HEK293T (cell line): Measurements from ENCODE around the gene TJP1.

Source experiments
- CTCF ChIA-PET: fragments of 350-600 bp; formaldehyde crosslinking; extraction: SDS; loops from one replicate; lab custom pipeline; 2021; ENCODE audit warnings: antibody characterized with exemption, inconsistent platforms; lab: Yijun Ruan, JAX
- POLR2A ChIA-PET: fragments of 350-600 bp; formaldehyde crosslinking; extraction: SDS; loops from one replicate; lab custom pipeline; 2020; ENCODE audit warnings: antibody characterized with exemption, inconsistent platforms; lab: Yijun Ruan, JAX
- DNase-seq: peaks from one replicate; pipeline ENCODE4 v3.0.0; 2012; ENCODE audit warnings: mixed read lengths; ENCODE audit errors: extremely low spot score
- ARNT ChIP-seq: fragments of 450-650 bp; IDR thresholded peaks from 2 replicates; pipeline ENCODE4 v1.6.1; 2017; ENCODE audit warnings: mild to moderate bottlenecking
- BHLHE40 ChIP-seq: fragments of 450-650 bp; IDR thresholded peaks from 2 replicates; pipeline ENCODE4 v1.6.1; 2016; ENCODE audit warnings: mild to moderate bottlenecking, moderate library complexity, borderline replicate concordance
- CTBP1 ChIP-seq: fragments of 450-650 bp; IDR thresholded peaks from 2 replicates; pipeline ENCODE4 v1.6.1; 2016; ENCODE audit warnings: borderline replicate concordance
- ELF4 ChIP-seq: fragments of 450-650 bp; IDR thresholded peaks from 2 replicates; pipeline ENCODE4 v1.6.1; 2017; ENCODE audit warnings: antibody characterized with exemption
- FOXA1 ChIP-seq: fragments of 450-650 bp; IDR thresholded peaks from 2 replicates; pipeline ENCODE4 v1.6.1; 2016; ENCODE audit warnings: mild to moderate bottlenecking
- FOXK2 ChIP-seq: fragments of 450-650 bp; IDR thresholded peaks from 2 replicates; pipeline ENCODE4 v1.6.1; 2016; ENCODE audit warnings: mild to moderate bottlenecking
- FOXM1 ChIP-seq: fragments of 450-650 bp; IDR thresholded peaks from 2 replicates; pipeline ENCODE4 v1.6.1; 2017; ENCODE audit warnings: mild to moderate bottlenecking, borderline replicate concordance
- HDGF ChIP-seq: fragments of 450-650 bp; IDR thresholded peaks from 2 replicates; pipeline ENCODE4 v1.6.1; 2017; ENCODE audit warnings: antibody characterized with exemption, borderline replicate concordance
- L3MBTL2 ChIP-seq: fragments of 450-650 bp; conservative IDR thresholded peaks from 2 replicates; pipeline ENCODE4 v1.6.1; 2016; ENCODE audit warnings: mild to moderate bottlenecking
- LEF1 ChIP-seq: fragments of 450-650 bp; IDR thresholded peaks from 2 replicates; pipeline ENCODE4 v1.6.1; 2017; ENCODE audit warnings: mild to moderate bottlenecking, borderline replicate concordance
- NFRKB ChIP-seq: fragments of 450-650 bp; IDR thresholded peaks from 2 replicates; pipeline ENCODE4 v1.6.1; 2016; ENCODE audit warnings: mild to moderate bottlenecking, moderate library complexity
- PKNOX1 ChIP-seq: fragments of 450-650 bp; IDR thresholded peaks from 2 replicates; pipeline ENCODE4 v1.6.1; 2016
- SP1 ChIP-seq: fragments of 450-650 bp; IDR thresholded peaks from 2 replicates; pipeline ENCODE4 v1.6.1; 2017
- SUZ12 ChIP-seq: fragments of 450-650 bp; IDR thresholded peaks from 2 replicates; pipeline ENCODE4 v1.6.1; 2016; ENCODE audit warnings: mild to moderate bottlenecking
- TARDBP ChIP-seq: fragments of 450-650 bp; IDR thresholded peaks from 2 replicates; pipeline ENCODE4 v1.6.1; 2016
- ZNF384 ChIP-seq: fragments of 450-650 bp; IDR thresholded peaks from 2 replicates; pipeline ENCODE4 v1.6.1; 2016

The TJP1 gene

GRCh38 chr15:29792426-29793159 is 29.7 kb downstream of the TJP1 start:
- POLR2A ChIA-PET, result no interaction called here
- no peak for DNase-seq

GRCh38 chr15:29790607-29791006 is 31.7 kb downstream of the TJP1 start:
- CTCF ChIA-PET, result no interaction called here
- POLR2A ChIA-PET, result no interaction called here
- TF ChIP-seq TARDBP (no peak), SUZ12 (no peak), L3MBTL2 (no peak), BHLHE40 (no peak), NFRKB (no peak), SP1 (no peak), FOXM1 (no peak), FOXK2 (no peak), ARNT (no peak), CTBP1 (no peak), LEF1 (no peak), ZNF384 (no peak), HDGF (no peak)
- no peak for DNase-seq

More at GRCh38 chr15:29792426-29793159, 29.7 kb downstream of the TJP1 start:
- TF ChIP-seq FOXK2, result no peak
- TF ChIP-seq FOXM1, result no peak
- TF ChIP-seq ELF4, result no peak
- TF ChIP-seq FOXA1, result no peak
- no peak for TF ChIP-seq LEF1
- TF ChIP-seq SUZ12, result no peak
- no peak for TF ChIP-seq TARDBP
- no peak for TF ChIP-seq L3MBTL2
- no peak for TF ChIP-seq HDGF
- no peak for TF ChIP-seq BHLHE40
- no peak for TF ChIP-seq CTBP1
- TF ChIP-seq PKNOX1, result no peak
- no peak for TF ChIP-seq SP1
- TF ChIP-seq ARNT, result no peak
- CTCF ChIA-PET, result no interaction called here

- ChIA-PET CTCF (no interaction called here), POLR2A (no interaction called here)
- DNase-seq, result no peak
- no peak for TF ChIP-seq ZNF384
- TF ChIP-seq FOXK2, result no peak
- no peak for TF ChIP-seq BHLHE40
- no peak for TF ChIP-seq L3MBTL2
- no peak for TF ChIP-seq LEF1
- no peak for TF ChIP-seq FOXM1
- TF ChIP-seq CTBP1, result no peak
- TF ChIP-seq SUZ12, result no peak
- TF ChIP-seq HDGF, result no peak
- no peak for TF ChIP-seq NFRKB
- no peak for TF ChIP-seq ELF4
- TF ChIP-seq SP1, result no peak
- no peak for TF ChIP-seq FOXA1
- no peak for TF ChIP-seq PKNOX1
- no peak for TF ChIP-seq TARDBP
These were observed 32.4 kb downstream of the TJP1 start for GRCh38 chr15:29789871-29790270.

GRCh38 chr15:29788433-29789034 is 33.7 kb downstream of the TJP1 start:
- TF ChIP-seq FOXK2, result no peak
- TF ChIP-seq CTBP1, result no peak
- TF ChIP-seq ELF4, result no peak
- TF ChIP-seq BHLHE40, result no peak
- TF ChIP-seq LEF1, result no peak
- no peak for TF ChIP-seq SP1
- no peak for TF ChIP-seq ARNT
- no peak for TF ChIP-seq NFRKB
- TF ChIP-seq FOXA1, result no peak
- no peak for TF ChIP-seq PKNOX1
- TF ChIP-seq TARDBP, result no peak
- no peak for TF ChIP-seq SUZ12
- TF ChIP-seq FOXM1, result no peak
- no peak for TF ChIP-seq HDGF
- TF ChIP-seq ZNF384, result no peak
- TF ChIP-seq L3MBTL2, result no peak
- DNase-seq, result no peak
- ChIA-PET CTCF (no interaction called here), POLR2A (no interaction called here)

GRCh38 chr15:29787767-29788166 is 34.5 kb downstream of the TJP1 start:
- ChIA-PET POLR2A (no interaction called here), CTCF (no interaction called here)
- TF ChIP-seq BHLHE40 (no peak), FOXK2 (no peak), FOXA1 (no peak), HDGF (no peak), TARDBP (no peak), NFRKB (no peak), CTBP1 (no peak), ARNT (no peak), ZNF384 (no peak), PKNOX1 (no peak), SUZ12 (no peak), L3MBTL2 (no peak)
- no peak for DNase-seq
